Neuronal stem cell (in vitro differentiated cells): ENCODE data around the gene RHBDF1.
A peak's percentile ranks its signal among the peaks of the same experiment; 100 is the strongest.

Experiments used
- DNase-seq: peaks from one replicate; pipeline ENCODE4 v3.0.0-alpha.2; 2013; ENCODE audit warnings: low spot score
- H2AFZ ChIP-seq: one replicate; pipeline ENCODE4 v1.6.1; 2013; ENCODE audit warnings: mild to moderate bottlenecking, low read length, inconsistent platforms
- H2AK5ac ChIP-seq: 2 replicates; pipeline ENCODE4 v1.6.1; 2013; ENCODE audit warnings: low read depth, mild to moderate bottlenecking, inconsistent platforms, low read length, moderate library complexity, mixed read lengths
- H2BK120ac ChIP-seq: 2 replicates; pipeline ENCODE4 v1.6.1; 2013; ENCODE audit warnings: low read depth, mild to moderate bottlenecking, inconsistent platforms, low read length, moderate library complexity, mixed read lengths
- H2BK12ac ChIP-seq: one replicate; pipeline ENCODE4 v1.6.1; 2013; ENCODE audit warnings: low read length, inconsistent platforms
- H2BK15ac ChIP-seq: 2 replicates; pipeline ENCODE4 v1.6.1; 2013; ENCODE audit warnings: mild to moderate bottlenecking, low read length, inconsistent platforms, mixed read lengths
- H2BK5ac ChIP-seq: one replicate; pipeline ENCODE4 v1.6.1; 2013; ENCODE audit warnings: inconsistent platforms, mild to moderate bottlenecking, low read length, moderate library complexity
- H3K14ac ChIP-seq: one replicate; pipeline ENCODE4 v1.6.1; 2013; ENCODE audit warnings: low read length, inconsistent platforms
- H3K18ac ChIP-seq: 2 replicates; pipeline ENCODE4 v1.6.1; 2013; ENCODE audit warnings: low read length, inconsistent platforms
- H3K23ac ChIP-seq: 2 replicates; pipeline ENCODE4 v1.6.1; 2013; ENCODE audit warnings: low read depth, mild to moderate bottlenecking, mixed read lengths, low read length, inconsistent platforms; ENCODE audit not compliant: poor library complexity
- H3K27ac ChIP-seq: replicated peaks from 3 replicates; pipeline ENCODE4 v1.5.1; 2013; ENCODE audit warnings: low read length, inconsistent platforms
- H3K27me3 ChIP-seq, 3 experiments: 2 replicates each; pipeline ENCODE4 v1.6.1; 2013; ENCODE audit warnings: low read length in 3 of 3, mild to moderate bottlenecking in 2 of 3, inconsistent platforms in 1 of 3, low read depth in 1 of 3, mixed read lengths in 1 of 3, moderate library complexity in 1 of 3; ENCODE audit not compliant: control insufficient read depth in 3 of 3, insufficient read depth in 3 of 3
- H3K36me3 ChIP-seq, 2 donors: replicated peaks in 1 of 2; 2 replicates each; pipeline ENCODE4 v1.6.1; 2013; ENCODE audit warnings: low read length in 2 of 2; ENCODE audit not compliant: control insufficient read depth in 2 of 2, insufficient read depth in 2 of 2
- H3K4ac ChIP-seq: 2 replicates; pipeline ENCODE4 v1.6.1; 2013; ENCODE audit warnings: inconsistent platforms, mild to moderate bottlenecking, low read length, moderate library complexity
- H3K4me1 ChIP-seq, 2 donors: 1 replicate in 1 of 2; 2 replicates in 1 of 2; pipeline ENCODE4 v1.6.1; 2013; ENCODE audit warnings: low read length in 2 of 2, low read depth in 1 of 2; ENCODE audit not compliant: control insufficient read depth in 2 of 2, insufficient read depth in 1 of 2
- H3K4me2 ChIP-seq: one replicate; pipeline ENCODE4 v1.6.1; 2013; ENCODE audit warnings: mild to moderate bottlenecking, low read length, inconsistent platforms; ENCODE audit not compliant: insufficient read depth, poor library complexity, severe bottlenecking
- H3K4me3 ChIP-seq, 2 donors: 2 replicates each; pipeline ENCODE4 v1.5.1; 2013; ENCODE audit warnings: low read length in 2 of 2, mild to moderate bottlenecking in 2 of 2, inconsistent platforms in 1 of 2, moderate library complexity in 1 of 2
- H3K79me1 ChIP-seq: one replicate; pipeline ENCODE4 v1.6.1; 2013; ENCODE audit warnings: low read depth, mild to moderate bottlenecking, inconsistent platforms, low read length, moderate library complexity
- H3K9ac ChIP-seq: one replicate; pipeline ENCODE4 v1.6.1; 2013; ENCODE audit warnings: mild to moderate bottlenecking, low read depth, low read length, inconsistent platforms; ENCODE audit not compliant: poor library complexity
- H3K9me3 ChIP-seq, 2 donors: replicated peaks in 1 of 2; 2 replicates each; pipeline versions ENCODE3 to v1.6.1; 2013; ENCODE audit warnings: low read length in 2 of 2, mild to moderate bottlenecking in 2 of 2, inconsistent platforms in 1 of 2, low read depth in 1 of 2, mixed read lengths in 1 of 2, moderate library complexity in 1 of 2; ENCODE audit not compliant: control insufficient read depth in 2 of 2, insufficient read depth in 1 of 2
- H4K8ac ChIP-seq: one replicate; pipeline ENCODE4 v1.6.1; 2013; ENCODE audit warnings: low read depth, mild to moderate bottlenecking, inconsistent platforms, low read length, moderate library complexity
- H4K91ac ChIP-seq: one replicate; pipeline ENCODE4 v1.6.1; 2013; ENCODE audit warnings: low read length, low read depth, mild to moderate bottlenecking, inconsistent platforms; ENCODE audit not compliant: poor library complexity
- WGBS, 2 donors: extraction: QIAGEN DNeasy Blood & Tissue Kit; methylation state at CpG; one replicate each; pipeline ENCODE4 v1.1.7; 2013; ENCODE audit warnings: missing lambda C conversion rate in 2 of 2, mixed read lengths in 1 of 2; ENCODE audit not compliant: insufficient read length in 2 of 2, insufficient replicate concordance in 1 of 2; ENCODE audit errors: extremely low coverage in 2 of 2; 5-methylcytosine and 5-hydroxymethylcytosine counted together

RHBDF1 gene

GRCh38 chr16:67884-68789, 4.3 kb downstream of the RHBDF1 start:
- Histone ChIP-seq H3K4me1 (peaks cover 30 to 41% of the 10 kb centered on the region in 2 donors), H2AFZ (no peak overlapping the region), H3K4me3 (no peak overlapping the region), H4K8ac (no peak overlapping the region), H3K4ac (peak overlapping the region; percentile 86), H3K27me3 (peaks cover 0 to 3% (median 0%) of the 10 kb centered on the region in 3 experiments), H3K9ac (peak overlapping the region; percentile 80), H2BK12ac (peak overlapping the region; percentile 4), H3K4me2 (no peak overlapping the region), H3K36me3 (peaks cover 15 to 18% of the 10 kb centered on the region in 2 donors), H2AK5ac (peak overlapping the region; percentile 98), H3K79me1 (peaks cover 3% of the 10 kb centered on the region), H2BK15ac (peak overlapping the region; percentile 95), H3K18ac (peak overlapping the region; percentile 92), H3K27ac (no peak overlapping the region), H3K14ac (peak overlapping the region; percentile 97), H4K91ac (no peak overlapping the region), H3K23ac (peak overlapping the region; percentile 92), H3K9me3 (no peaks in the 10 kb centered on the region), H2BK120ac (peak overlapping the region; percentile 87), H2BK5ac (peak overlapping the region; percentile 87)
- no CpG with 5 or more reads among the region's 27 CpGs for WGBS, 2 donors
- DNase-seq, result no peak

DNA sequence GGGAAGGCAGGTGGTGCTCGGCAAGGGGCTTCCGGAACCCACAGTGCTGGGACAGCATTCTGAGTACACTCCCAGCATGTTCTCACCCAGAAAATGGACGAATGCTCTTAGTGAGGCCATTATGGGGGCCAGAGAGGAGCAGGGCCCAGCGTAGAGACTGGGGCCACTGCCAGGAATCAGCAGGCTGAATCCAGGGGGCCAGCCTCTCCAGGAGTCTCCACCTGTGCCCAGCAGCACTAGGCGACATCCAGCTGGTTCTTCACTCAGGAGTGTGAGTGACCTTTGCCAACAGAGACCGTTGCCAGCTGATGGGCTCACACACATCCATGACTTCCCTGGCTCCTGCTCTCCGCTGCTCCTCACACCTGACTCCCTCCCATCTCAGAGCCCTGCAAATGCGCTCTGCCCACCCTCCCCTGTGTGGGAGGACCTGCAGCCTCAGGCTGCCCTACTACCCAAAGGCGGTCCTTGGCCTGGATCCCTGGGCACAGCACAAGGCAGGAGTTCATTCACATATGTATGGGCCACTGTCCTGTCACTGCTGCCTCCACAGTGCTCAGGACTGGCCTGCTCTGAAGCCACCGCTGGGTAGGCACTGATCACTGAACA, 5.1 kb downstream of the RHBDF1 start:
- Histone ChIP-seq H2AFZ (no peak overlapping the region), H4K8ac (no peak overlapping the region), H4K91ac (no peak overlapping the region), H3K79me1 (peaks cover 3% of the 10 kb centered on the region), H3K14ac (peak overlapping the region; percentile 63), H2AK5ac (peak overlapping the region; percentile 53), H3K9ac (peak overlapping the region; percentile 80), H3K23ac (peak overlapping the region; percentile 92), H3K9me3 (no peaks in the 10 kb centered on the region), H3K4me1 (peaks cover 25 to 35% of the 10 kb centered on the region in 2 donors), H3K27ac (no peak overlapping the region), H2BK12ac (peak overlapping the region; percentile 93), H3K27me3 (no peaks in the 10 kb centered on the region), H3K18ac (peak overlapping the region; percentile 92), H3K4me2 (no peak overlapping the region), H2BK120ac (no peak overlapping the region), H2BK15ac (peak overlapping the region; percentile 60), H3K4ac (peak overlapping the region; percentile 0), H3K36me3 (peaks cover 22 to 25% of the 10 kb centered on the region in 2 donors), H3K4me3 (no peak overlapping the region), H2BK5ac (no peak overlapping the region)
- WGBS, 2 donors, result no CpG with 5 or more reads among the region's 10 CpGs
- DNase-seq, result no peak

- Histone ChIP-seq H3K27me3 (no peaks in the 10 kb centered on the region), H3K79me1 (peaks cover 3% of the 10 kb centered on the region), H3K27ac (no peak overlapping the region), H2BK120ac (no peak overlapping the region), H3K4me1 (peaks cover 22 to 35% of the 10 kb centered on the region in 2 donors), H2AFZ (no peak overlapping the region), H3K18ac (peak overlapping the region; percentile 41), H4K8ac (no peak overlapping the region), H3K36me3 (peaks cover 22 to 32% of the 10 kb centered on the region in 2 donors), H3K14ac (peak overlapping the region; percentile 11), H3K4ac (no peak overlapping the region), H2AK5ac (peak overlapping the region; percentile 53), H4K91ac (no peak overlapping the region), H2BK5ac (no peak overlapping the region), H3K9me3 (no peaks in the 10 kb centered on the region), H3K4me3 (no peak overlapping the region), H2BK12ac (no peak overlapping the region), H2BK15ac (peak overlapping the region; percentile 6), H3K9ac (peak overlapping the region; percentile 6), H3K23ac (no peak overlapping the region), H3K4me2 (no peak overlapping the region)
- WGBS, 2 donors, result no CpG with 5 or more reads among the region's 13 CpGs
- DNase-seq, result no peak
Observed at GRCh38 chr16:66309-67182, 5.9 kb downstream of the RHBDF1 start.
